Stomach (tissue), 4 donors: Measurements from ENCODE around the gene STK26.

Source experiments
- POLR2AphosphoS5 ChIP-seq, 3 donors: sonication (generic); formaldehyde crosslinking; IDR thresholded peaks; one replicate each; pipeline ENCODE4 v1.6.1; 2016; ENCODE audit warnings: antibody characterized with exemption in 3 of 3
- TF ChIP-seq, protein P1 (sequence below), 7 experiments: fragments of 450-650 bp in 4 of 7; fragments of 200-600 bp in 3 of 7; sonication (generic) in 3 of 7; IDR thresholded peaks; one replicate each; pipeline ENCODE4 v1.5.1; 2016 to 2019; ENCODE audit warnings: antibody characterized with exemption in 7 of 7, control low read depth in 2 of 7, mild to moderate bottlenecking in 1 of 7

DNA sequence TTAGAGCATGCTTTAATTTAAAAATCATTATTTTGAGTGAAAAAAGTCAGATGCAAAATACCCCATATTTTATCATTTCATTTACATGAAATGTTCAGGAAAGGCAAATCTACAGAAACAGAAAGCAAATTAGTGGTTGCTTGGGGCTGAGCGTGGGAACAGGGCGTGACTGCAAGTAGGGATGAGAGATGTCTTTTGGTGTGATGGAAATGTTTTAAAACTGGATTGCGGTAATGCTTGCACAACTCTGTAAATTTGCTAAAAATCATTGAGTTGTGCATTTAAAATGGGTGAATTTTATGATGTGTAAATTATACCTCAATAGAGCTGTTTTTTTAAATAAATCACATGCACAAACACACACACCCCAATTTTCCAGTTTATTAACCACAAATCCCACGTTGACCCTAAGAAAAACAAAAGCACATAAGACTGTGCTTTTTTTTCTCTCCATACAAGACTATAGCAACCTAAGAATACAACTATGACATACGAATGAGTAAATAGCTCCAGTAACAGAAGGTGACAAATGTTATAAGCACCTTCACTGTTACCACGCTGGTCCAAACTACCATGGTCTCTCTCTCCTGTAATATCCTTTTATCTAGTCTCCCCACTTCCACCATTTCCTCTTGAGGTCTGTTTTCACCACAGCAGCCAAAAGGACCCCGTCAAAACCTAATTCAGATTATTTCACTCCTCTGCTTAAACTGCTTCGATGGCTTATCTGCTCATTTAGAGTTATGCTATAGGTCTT lies 67.5 kb downstream of the STK26 start:
- no peak for TF ChIP-seq POLR2AphosphoS5 (IDR thresholded peaks at IDR 0.05)
- TF ChIP-seq, protein P1, sequence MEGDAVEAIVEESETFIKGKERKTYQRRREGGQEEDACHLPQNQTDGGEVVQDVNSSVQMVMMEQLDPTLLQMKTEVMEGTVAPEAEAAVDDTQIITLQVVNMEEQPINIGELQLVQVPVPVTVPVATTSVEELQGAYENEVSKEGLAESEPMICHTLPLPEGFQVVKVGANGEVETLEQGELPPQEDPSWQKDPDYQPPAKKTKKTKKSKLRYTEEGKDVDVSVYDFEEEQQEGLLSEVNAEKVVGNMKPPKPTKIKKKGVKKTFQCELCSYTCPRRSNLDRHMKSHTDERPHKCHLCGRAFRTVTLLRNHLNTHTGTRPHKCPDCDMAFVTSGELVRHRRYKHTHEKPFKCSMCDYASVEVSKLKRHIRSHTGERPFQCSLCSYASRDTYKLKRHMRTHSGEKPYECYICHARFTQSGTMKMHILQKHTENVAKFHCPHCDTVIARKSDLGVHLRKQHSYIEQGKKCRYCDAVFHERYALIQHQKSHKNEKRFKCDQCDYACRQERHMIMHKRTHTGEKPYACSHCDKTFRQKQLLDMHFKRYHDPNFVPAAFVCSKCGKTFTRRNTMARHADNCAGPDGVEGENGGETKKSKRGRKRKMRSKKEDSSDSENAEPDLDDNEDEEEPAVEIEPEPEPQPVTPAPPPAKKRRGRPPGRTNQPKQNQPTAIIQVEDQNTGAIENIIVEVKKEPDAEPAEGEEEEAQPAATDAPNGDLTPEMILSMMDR (IDR thresholded peaks at IDR 0.05), result no peak
